Prostate gland (tissue), 2 donors: ENCODE measurements around the gene C18orf54.

ENCODE experiments used
- CTCF ChIP-seq, 4 experiments: fragments of 200-600 bp in 2 of 4; fragments of 450-650 bp in 2 of 4; sonication (generic) in 2 of 4; IDR thresholded peaks; 1 replicate in 3 of 4; 2 replicates in 1 of 4; pipeline ENCODE4 v1.5.1; 2016 to 2019; ENCODE audit warnings: antibody characterized with exemption in 4 of 4, mild to moderate bottlenecking in 2 of 4, moderate library complexity in 2 of 4
- POLR2AphosphoS5 ChIP-seq: sonication (generic); formaldehyde crosslinking; IDR thresholded peaks from one replicate; pipeline ENCODE4 v1.6.1; 2017; ENCODE audit warnings: antibody characterized with exemption

- TF ChIP-seq CTCF (IDR thresholded peaks at IDR 0.05) (no peak), POLR2AphosphoS5 (no peak)
These were observed 30.8 kb downstream of the C18orf54 start for GRCh38 chr18:54388203-54389142.
